Stimulated activated CD4-positive, alpha-beta T cell treated with anti-CD3 and anti-CD28 coated beads, Interleukin-4, amount 100 ng/mL, for 4 hours (primary cell): ENCODE data around the gene HIC1.

Experiments used
- DNase-seq, 2 experiments: peaks; one replicate each; pipeline ENCODE4 v3.0.0-alpha.2; 2020

Gene HIC1

GRCh38 chr17:2108170-2108569, 53.3 kb downstream of the HIC1 start:
- no peak for DNase-seq

DNA sequence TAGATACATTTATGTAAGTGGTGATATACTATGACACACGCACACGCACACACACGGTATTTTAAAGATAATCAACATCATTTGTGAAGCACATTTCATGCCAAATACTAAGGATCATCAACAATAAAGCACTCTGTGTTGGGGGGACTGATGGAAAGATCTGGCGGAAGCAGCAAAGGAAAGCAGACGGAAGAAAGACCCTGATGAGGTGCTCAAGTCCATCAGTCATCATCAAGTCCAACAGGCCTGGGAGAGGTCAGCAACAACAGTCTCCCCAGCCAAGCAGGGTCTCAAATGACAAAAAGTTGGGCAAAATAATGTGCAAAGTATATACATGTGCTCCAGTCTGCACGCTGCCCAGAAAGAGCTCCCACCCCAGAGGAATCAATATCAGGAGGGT, 55.5 kb downstream of the HIC1 start:
- no peak for DNase-seq

DNA sequence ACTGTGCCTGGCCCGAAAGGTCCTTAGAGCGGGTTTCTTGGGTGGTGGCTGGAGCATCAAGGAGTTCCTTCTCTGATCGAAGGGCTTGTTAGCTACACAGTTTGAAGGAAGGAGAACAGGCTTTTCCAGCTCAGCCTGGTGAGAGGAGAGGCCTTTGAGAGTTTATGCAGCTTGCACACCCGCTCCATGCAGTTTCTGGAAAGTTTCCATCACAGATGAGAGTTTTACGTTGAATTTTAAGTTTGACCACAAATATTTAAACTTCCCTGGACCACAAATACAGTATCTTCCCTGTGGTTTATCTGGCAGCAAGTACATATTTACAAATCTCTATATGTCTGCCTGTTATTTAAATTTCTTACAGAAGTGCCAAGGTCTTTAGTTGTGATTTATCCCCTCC, 56.8 kb downstream of the HIC1 start:
- no peak for DNase-seq
